ENCODE data around the gene MLLT10. TPM values are rescaled to one million over a fixed set of nuclear protein-coding genes. Genes with fewer than 3 reads are reported as not detected.
A peak's percentile ranks its signal among the peaks of the same experiment; 100 is the strongest.

MLLT10 gene
- total RNA-seq, 4 donors from 2014 or later, result 46.3 to 109 (median 57.7) TPM

DNA sequence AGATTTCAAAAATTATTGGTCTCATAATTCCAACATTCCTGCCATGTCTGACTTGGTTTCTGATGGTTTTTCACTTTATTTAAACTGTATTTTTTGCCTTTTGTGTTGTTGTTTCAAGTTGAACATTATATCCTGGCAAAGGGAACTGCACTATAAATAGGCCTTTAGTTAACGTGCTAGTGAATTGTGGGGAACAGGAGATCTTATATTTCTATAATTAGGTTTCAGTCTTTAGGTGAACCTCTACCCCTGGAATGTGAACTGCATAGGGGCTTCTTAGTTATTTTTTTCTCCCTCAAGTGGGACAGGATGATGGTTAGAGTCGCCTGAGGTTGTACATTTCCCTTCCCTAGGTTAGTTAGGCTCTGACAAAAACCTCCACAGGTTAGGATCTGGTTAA, 128.6 kb downstream of the MLLT10 start:
- DNase-seq, result no peak
- Histone ChIP-seq H3K27me3 (no peaks in the 10 kb centered on the region), H3K4me1 (peaks cover 17 to 18% of the 10 kb centered on the region in 2 donors), H3K27ac (no peak overlapping the region), H3K36me3 (no peaks in the 10 kb centered on the region), H3K9me3 (no peaks in the 10 kb centered on the region), H3K4me3 (replicated peaks in 1 of 3) (no peak overlapping the region)
- WGBS, 2 donors, result 70 to 74% methylated on average over 2 of the region's 2 CpGs
- TF ChIP-seq, protein P1, sequence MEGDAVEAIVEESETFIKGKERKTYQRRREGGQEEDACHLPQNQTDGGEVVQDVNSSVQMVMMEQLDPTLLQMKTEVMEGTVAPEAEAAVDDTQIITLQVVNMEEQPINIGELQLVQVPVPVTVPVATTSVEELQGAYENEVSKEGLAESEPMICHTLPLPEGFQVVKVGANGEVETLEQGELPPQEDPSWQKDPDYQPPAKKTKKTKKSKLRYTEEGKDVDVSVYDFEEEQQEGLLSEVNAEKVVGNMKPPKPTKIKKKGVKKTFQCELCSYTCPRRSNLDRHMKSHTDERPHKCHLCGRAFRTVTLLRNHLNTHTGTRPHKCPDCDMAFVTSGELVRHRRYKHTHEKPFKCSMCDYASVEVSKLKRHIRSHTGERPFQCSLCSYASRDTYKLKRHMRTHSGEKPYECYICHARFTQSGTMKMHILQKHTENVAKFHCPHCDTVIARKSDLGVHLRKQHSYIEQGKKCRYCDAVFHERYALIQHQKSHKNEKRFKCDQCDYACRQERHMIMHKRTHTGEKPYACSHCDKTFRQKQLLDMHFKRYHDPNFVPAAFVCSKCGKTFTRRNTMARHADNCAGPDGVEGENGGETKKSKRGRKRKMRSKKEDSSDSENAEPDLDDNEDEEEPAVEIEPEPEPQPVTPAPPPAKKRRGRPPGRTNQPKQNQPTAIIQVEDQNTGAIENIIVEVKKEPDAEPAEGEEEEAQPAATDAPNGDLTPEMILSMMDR (IDR thresholded peaks at IDR 0.05), result no peak
- no peak for TF ChIP-seq POLR2A (IDR thresholded peaks at IDR 0.05)
- intact Hi-C loops (cut with DNase I), result no loop called here

DNA sequence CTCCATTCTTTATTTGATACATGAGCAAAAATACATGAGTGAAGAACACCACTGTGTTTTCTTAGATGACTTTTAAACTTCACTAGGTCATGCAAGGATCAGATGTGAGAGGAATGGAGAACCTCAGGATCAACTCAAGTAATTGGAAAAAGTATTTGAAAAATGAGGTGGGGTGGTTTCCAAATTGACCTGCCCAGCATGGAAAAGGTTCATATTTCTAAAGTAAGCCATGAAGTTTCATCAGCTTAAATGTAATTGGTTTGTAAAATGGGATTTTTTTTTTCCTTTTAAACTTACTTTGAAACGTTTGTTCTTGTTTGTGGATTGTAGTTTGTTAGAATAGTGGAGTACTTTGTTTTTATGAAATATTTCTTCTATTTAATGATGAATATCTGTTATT, 134.8 kb downstream of the MLLT10 start:
- WGBS, 2 donors, result 83 to 84% methylated on average over 1 of the region's 1 CpG
- no peak for DNase-seq

DNA sequence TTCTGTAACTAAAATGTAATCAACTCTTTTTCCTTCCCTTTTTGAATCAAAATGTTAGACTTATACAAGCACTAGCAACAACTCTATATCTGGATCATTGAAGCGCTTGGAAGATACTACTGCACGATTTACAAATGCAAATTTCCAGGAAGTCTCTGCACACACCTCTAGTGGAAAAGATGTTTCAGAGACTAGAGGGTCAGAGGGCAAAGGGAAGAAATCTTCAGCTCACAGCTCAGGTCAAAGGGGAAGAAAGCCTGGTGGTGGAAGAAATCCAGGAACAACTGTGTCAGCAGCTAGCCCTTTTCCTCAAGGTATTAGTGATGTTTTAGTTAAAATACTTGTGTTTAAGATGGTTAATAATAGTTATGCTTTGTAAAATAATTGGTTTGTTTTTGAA, 136.4 kb downstream of the MLLT10 start:
- Histone ChIP-seq H3K27ac (no peak overlapping the region), H3K27me3 (no peaks in the 10 kb centered on the region), H3K36me3 (no peaks in the 10 kb centered on the region), H3K4me1 (peaks cover 0 to 4% of the 10 kb centered on the region in 2 donors), H3K9me3 (no peaks in the 10 kb centered on the region), H3K4me3 (replicated peaks in 1 of 3) (no peak overlapping the region)
- DNase-seq, result no peak
- TF ChIP-seq, protein P1 (IDR thresholded peaks at IDR 0.05), result no peak
- TF ChIP-seq POLR2A (IDR thresholded peaks at IDR 0.05), result no peak
- WGBS, 2 donors, result 73 to 76% methylated on average over 2 of the region's 2 CpGs
- intact Hi-C loops (cut with DNase I), result no loop called here

More for the DNA sequence above, 134.8 kb downstream of the MLLT10 start:
- Histone ChIP-seq H3K4me1 (peaks cover 0 to 4% of the 10 kb centered on the region in 2 donors), H3K27ac (no peak overlapping the region), H3K27me3 (no peaks in the 10 kb centered on the region), H3K4me3 (replicated peaks in 1 of 3) (no peak overlapping the region), H3K36me3 (no peaks in the 10 kb centered on the region), H3K9me3 (no peaks in the 10 kb centered on the region)
- intact Hi-C loops (cut with DNase I), result no loop called here
- TF ChIP-seq, protein P1 (IDR thresholded peaks at IDR 0.05), result no peak
- TF ChIP-seq POLR2A (IDR thresholded peaks at IDR 0.05), result no peak

DNA sequence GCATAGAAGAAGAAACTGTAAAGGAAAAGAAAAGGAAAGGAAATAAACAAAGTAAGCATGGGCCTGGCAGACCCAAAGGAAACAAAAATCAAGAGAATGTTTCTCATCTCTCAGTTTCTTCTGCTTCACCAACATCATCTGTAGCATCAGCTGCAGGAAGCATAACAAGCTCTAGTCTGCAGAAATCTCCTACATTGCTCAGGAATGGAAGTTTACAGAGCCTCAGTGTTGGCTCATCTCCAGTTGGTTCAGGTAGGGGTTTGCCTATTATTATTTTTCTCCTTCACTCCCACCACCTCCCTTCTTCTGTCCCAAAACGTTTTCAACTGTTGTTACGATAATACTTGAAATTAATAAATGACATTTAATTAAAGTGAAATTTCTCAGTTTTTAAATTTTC, 139.6 kb downstream of the MLLT10 start:
- Histone ChIP-seq H3K36me3 (no peaks in the 10 kb centered on the region), H3K27me3 (no peaks in the 10 kb centered on the region), H3K4me3 (replicated peaks in 1 of 3) (no peak overlapping the region), H3K4me1 (peaks cover 0 to 4% of the 10 kb centered on the region in 2 donors), H3K9me3 (no peaks in the 10 kb centered on the region), H3K27ac (no peak overlapping the region)
- WGBS, 2 donors, result 77 to 78% methylated on average over 2 of the region's 2 CpGs
- intact Hi-C loops (cut with DNase I), result no loop called here
- TF ChIP-seq, protein P1 (IDR thresholded peaks at IDR 0.05), result no peak
- no peak for TF ChIP-seq POLR2A (IDR thresholded peaks at IDR 0.05)
- no peak for DNase-seq

DNA sequence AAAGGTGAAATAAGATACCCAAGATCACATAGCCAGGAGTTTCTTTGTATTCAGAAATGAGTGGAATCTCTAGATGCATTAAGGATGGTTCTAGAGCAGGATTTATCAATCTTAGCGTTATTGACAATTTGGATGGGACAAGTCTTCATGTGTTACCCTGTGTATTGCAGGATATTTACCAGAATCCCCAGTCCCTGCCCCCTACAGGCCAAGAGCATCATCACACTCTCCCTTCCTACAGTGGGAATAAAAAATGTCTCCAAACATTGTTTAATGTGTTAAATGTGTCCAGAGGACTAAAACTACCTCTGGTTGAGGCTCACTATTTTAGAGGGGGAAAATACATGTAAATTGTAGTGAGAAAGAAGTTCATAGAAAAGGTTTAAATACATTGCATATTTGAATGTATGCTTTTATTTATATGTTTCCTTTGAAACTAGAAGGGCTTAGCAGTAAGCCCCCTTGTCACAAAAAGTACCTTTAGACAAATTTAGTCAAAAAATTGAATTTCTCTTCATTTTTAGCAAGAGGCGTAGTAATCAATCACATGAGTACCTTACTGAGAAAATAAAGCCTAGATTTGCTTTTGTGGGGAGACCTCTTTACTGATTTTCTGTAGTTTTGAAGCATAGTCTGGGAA, 141.2 kb downstream of the MLLT10 start:
- Histone ChIP-seq H3K36me3 (no peaks in the 10 kb centered on the region), H3K27me3 (no peaks in the 10 kb centered on the region), H3K9me3 (no peaks in the 10 kb centered on the region), H3K4me3 (replicated peaks in 1 of 3) (no peak overlapping the region), H3K4me1 (no peaks in the 10 kb centered on the region), H3K27ac (no peak overlapping the region)
- peak; percentile 15 to 29 for DNase-seq
- intact Hi-C loops (cut with DNase I), result no loop called here
- no peak for TF ChIP-seq POLR2A (IDR thresholded peaks at IDR 0.05)
- TF ChIP-seq, protein P1 (IDR thresholded peaks at IDR 0.05), result peak; percentile 28 to 65 (median 35)
- WGBS, 2 donors, result 84 to 87% methylated on average over 2 of the region's 2 CpGs

Data from thyroid gland (tissue), 4 donors.